Measurements from ENCODE around the gene POLDIP2. TPM values are rescaled to one million over a fixed set of nuclear protein-coding genes. Genes with fewer than 3 reads are reported as not detected.

The POLDIP2 gene
- total and polyA plus RNA-seq, 2 of the 13 experiments (the other 11 are each of a cell fraction or from before 2014, with no cell fraction given): 85.9 to 114 TPM

- TF ChIP-seq DR1 (CRISPR knock-in tag; IDR thresholded peaks at IDR 0.05) (peak; percentile 70; the same call in 1 of the 2 replicates), SNRNP70 (IDR thresholded peaks at IDR 0.05; ENCODE audit: low read depth, low read length) (no peak), ZNF7 (CRISPR knock-in tag; IDR thresholded peaks at IDR 0.05) (no peak), ZNF609 (CRISPR knock-in tag; IDR thresholded peaks at IDR 0.05; ENCODE audit: borderline replicate concordance) (peak; percentile 97), ZNF576 (CRISPR knock-in tag; IDR thresholded peaks at IDR 0.05) (0 out of 2 replicates have a peak, but pooled peaks have one; percentile 5), ZNF660 (CRISPR knock-in tag; IDR thresholded peaks at IDR 0.05; ENCODE audit: borderline replicate concordance, low read depth) (no peak), STAT6 (CRISPR knock-in tag; IDR thresholded peaks at IDR 0.05; ENCODE audit: borderline replicate concordance) (0 out of 2 replicates have a peak, but pooled peaks have one; percentile 76), BCL3 (CRISPR knock-in tag; IDR thresholded peaks at IDR 0.05) (0 out of 2 replicates have a peak, but pooled peaks have one; percentile 22), ZGPAT (CRISPR knock-in tag; IDR thresholded peaks at IDR 0.05) (peak; percentile 92), ZXDC (CRISPR knock-in tag; IDR thresholded peaks at IDR 0.05) (no peak), ZNF883 (CRISPR knock-in tag; IDR thresholded peaks at IDR 0.05; ENCODE audit: not compliant biosample characterization) (peak; percentile 60), ZNF496 (CRISPR knock-in tag; IDR thresholded peaks at IDR 0.05; ENCODE audit: insufficient replicate concordance) (no peak), ZBTB3 (CRISPR knock-in tag; IDR thresholded peaks at IDR 0.05; ENCODE audit: borderline replicate concordance, low read depth) (peak; percentile 93)
Observed at GRCh38 chr17:28370035-28370743, 12.9 kb upstream of the POLDIP2 start, which contains the start of gene VTN (continued).
